ENCODE results near the gene TGFB2. TPM values are rescaled to one million over a fixed set of nuclear protein-coding genes. Genes with fewer than 3 reads are reported as not detected.

The TGFB2 gene
- total and polyA plus RNA-seq, 2 donors (not counting 1 experiment from before 2014, with no cell fraction given), result 0.55 to 0.76 TPM

DNA sequence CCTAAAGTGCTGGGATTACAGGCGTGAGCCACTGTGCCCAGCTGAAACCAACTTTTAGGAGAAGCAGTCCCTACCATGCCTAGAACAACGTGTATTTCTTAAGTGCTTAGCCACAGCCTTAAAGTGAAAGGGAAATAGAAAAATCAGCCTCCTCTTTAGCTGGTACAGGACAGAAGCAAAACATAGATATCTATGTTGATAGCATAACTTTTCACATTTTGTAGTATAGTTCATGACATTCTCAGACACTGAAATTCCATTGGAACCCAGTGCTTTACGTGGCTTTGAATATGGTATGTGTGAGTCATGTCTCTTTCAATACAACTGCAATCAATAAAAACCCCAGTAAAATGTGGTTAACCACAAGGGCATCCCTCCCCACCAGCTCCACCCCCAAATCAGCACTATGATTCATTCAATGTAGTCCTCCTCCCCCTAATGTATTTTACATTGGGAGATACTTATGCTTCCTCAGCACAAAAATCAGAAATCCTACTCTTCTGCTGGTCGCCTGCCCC lies 32.1 kb downstream of the TGFB2 start:
- TF ChIP-seq, protein P1, sequence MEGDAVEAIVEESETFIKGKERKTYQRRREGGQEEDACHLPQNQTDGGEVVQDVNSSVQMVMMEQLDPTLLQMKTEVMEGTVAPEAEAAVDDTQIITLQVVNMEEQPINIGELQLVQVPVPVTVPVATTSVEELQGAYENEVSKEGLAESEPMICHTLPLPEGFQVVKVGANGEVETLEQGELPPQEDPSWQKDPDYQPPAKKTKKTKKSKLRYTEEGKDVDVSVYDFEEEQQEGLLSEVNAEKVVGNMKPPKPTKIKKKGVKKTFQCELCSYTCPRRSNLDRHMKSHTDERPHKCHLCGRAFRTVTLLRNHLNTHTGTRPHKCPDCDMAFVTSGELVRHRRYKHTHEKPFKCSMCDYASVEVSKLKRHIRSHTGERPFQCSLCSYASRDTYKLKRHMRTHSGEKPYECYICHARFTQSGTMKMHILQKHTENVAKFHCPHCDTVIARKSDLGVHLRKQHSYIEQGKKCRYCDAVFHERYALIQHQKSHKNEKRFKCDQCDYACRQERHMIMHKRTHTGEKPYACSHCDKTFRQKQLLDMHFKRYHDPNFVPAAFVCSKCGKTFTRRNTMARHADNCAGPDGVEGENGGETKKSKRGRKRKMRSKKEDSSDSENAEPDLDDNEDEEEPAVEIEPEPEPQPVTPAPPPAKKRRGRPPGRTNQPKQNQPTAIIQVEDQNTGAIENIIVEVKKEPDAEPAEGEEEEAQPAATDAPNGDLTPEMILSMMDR (IDR thresholded peaks at IDR 0.05), result no peak
- TF ChIP-seq EZH2 (IDR thresholded peaks at IDR 0.05; ENCODE audit: borderline replicate concordance, insufficient read depth, low read depth, low read length, poor library complexity, severe bottlenecking), result no peak
- CTCF ChIA-PET, result interaction anchor here (0.6 kb wide), 1 partner anchor 141 kb away, joined by 4 read pairs; no protein-coding TSS in a partner anchor
- H3K36me3 ChIP-seq (replicated peaks in 1 of 2; ENCODE audit: control extremely low read depth in 1 of 2, control insufficient read depth in 1 of 2, extremely low read depth in 1 of 2, insufficient read depth in 2 of 2, low read length in 1 of 2), result no peaks in the 10 kb centered on the region
- H3K4me2 ChIP-seq (replicated peaks; ENCODE audit: low read depth, low read length, poor library complexity, severe bottlenecking), result peak overlapping the region; percentile 5
- no peak overlapping the region for H3K27ac ChIP-seq (ENCODE audit: low read length in 2 of 2)
- H3K27me3 ChIP-seq (replicated peaks in 1 of 4; ENCODE audit: control extremely low read depth in 1 of 4, control insufficient read depth in 3 of 4, insufficient read depth in 4 of 4, low read length in 3 of 4), result no peaks in the 10 kb centered on the region
- ATAC-seq (ENCODE audit: low read depth) (peak; percentile 81), DNase-seq (peak; percentile 24)
- Mint-ChIP-seq H3K9me3 (ENCODE audit: insufficient read depth) (no peaks in the 10 kb centered on the region), H3K27ac (no peak overlapping the region), H3K4me3 (peak overlapping the region; percentile 2), H3K27me3 (peaks cover 4% of the 10 kb centered on the region), H3K4me1 (peaks cover 11% of the 10 kb centered on the region)
- no peak overlapping the region for H3K4me3 ChIP-seq (ENCODE audit: control extremely low read depth in 1 of 5, extremely low read depth in 1 of 5, insufficient read depth in 1 of 5, low read depth in 2 of 5, low read length in 4 of 5)
- 66% methylated on average over 2 of the region's 4 CpGs for WGBS (ENCODE audit: insufficient coverage)
- H4K20me1 ChIP-seq (ENCODE audit: control insufficient read depth, insufficient read depth, low read length, poor library complexity, severe bottlenecking), result no peaks in the 10 kb centered on the region
- no peaks in the 10 kb centered on the region for H3K9me3 ChIP-seq (ENCODE audit: control extremely low read depth in 1 of 3, control insufficient read depth in 2 of 3, insufficient read depth in 1 of 3, low read length in 2 of 3)
- intact Hi-C loops (cut with micrococcal nuclease), result no loop called here
- no peak overlapping the region for H2AFZ ChIP-seq (ENCODE audit: insufficient read depth, low read depth, low read length, poor library complexity, severe bottlenecking)
- H3K9ac ChIP-seq (ENCODE audit: low read length), result no peak overlapping the region
- POLR2A ChIA-PET, result interaction anchor here (0.5 kb wide), 1 partner anchor 1567 kb away, joined by 3 read pairs; no protein-coding TSS in a partner anchor
- H3K79me2 ChIP-seq (ENCODE audit: control insufficient read depth, insufficient read depth, low read length), result no peaks in the 10 kb centered on the region
- H3K4me1 ChIP-seq (ENCODE audit: control insufficient read depth in 2 of 2, insufficient read depth in 2 of 2, low read length in 2 of 2), result peaks cover 5 to 7% of the 10 kb centered on the region in 2 donors

DNA sequence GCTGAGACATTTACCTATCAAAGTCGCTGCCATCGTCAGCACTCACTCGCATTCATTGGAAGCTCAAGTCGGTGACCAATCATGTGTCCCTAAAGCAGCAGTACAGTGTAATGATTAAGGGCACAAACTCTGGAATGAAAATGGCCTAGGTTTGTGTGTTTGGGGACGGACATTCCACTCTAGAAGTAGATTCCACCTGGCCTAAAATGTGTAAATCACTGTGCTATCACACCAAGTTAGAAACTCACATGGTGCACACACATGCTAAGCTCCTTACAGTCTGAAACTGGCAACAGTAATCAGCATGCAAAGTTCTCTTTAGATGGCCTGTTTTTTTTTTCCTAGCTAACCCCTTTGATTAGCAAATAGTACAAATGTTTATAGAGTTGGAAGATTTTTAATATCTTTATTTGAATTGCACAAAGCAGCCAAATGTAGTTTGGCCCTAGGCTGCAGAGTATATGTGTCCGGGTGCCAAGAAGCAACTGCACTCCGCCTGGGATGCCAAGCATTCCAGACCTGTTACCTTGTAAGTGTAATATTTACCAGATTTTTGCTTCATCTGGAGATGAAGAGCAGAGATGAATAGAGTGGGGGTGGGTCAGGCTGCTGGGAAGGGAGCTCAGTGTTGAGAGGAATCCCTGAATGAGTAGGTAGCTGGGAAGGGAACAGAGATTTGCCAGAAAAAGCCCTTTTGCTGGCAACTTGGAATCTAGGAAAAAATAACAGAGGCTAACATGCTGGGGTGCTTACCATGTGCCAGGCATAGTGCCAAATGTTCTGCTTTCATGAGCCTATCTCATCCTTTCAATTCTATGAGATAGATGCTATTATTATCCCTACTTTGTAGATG lies 35.2 kb downstream of the TGFB2 start:
- CTCF ChIA-PET, result interaction anchor here (0.7 kb wide), 1 partner anchor 589 kb away, joined by 3 read pairs; no protein-coding TSS in a partner anchor
- no peaks in the 10 kb centered on the region for H3K27me3 ChIP-seq (replicated peaks in 1 of 4; ENCODE audit: control extremely low read depth in 1 of 4, control insufficient read depth in 3 of 4, insufficient read depth in 4 of 4, low read length in 3 of 4)
- no peak overlapping the region for H3K4me2 ChIP-seq (replicated peaks; ENCODE audit: low read depth, low read length, poor library complexity, severe bottlenecking)
- H3K79me2 ChIP-seq (ENCODE audit: control insufficient read depth, insufficient read depth, low read length), result no peaks in the 10 kb centered on the region
- no peak overlapping the region for H3K9ac ChIP-seq (ENCODE audit: low read length)
- no peak overlapping the region for H2AFZ ChIP-seq (ENCODE audit: insufficient read depth, low read depth, low read length, poor library complexity, severe bottlenecking)
- H3K4me3 Mint-ChIP-seq, result no peak overlapping the region
- H3K4me1 Mint-ChIP-seq, result peaks cover 11% of the 10 kb centered on the region
- no peak overlapping the region for H3K27ac Mint-ChIP-seq
- H3K9me3 Mint-ChIP-seq (ENCODE audit: insufficient read depth), result no peaks in the 10 kb centered on the region
- intact Hi-C loops (cut with micrococcal nuclease), result no loop called here
- no peak overlapping the region for H3K27ac ChIP-seq (ENCODE audit: low read length in 2 of 2)
- no peaks in the 10 kb centered on the region for H4K20me1 ChIP-seq (ENCODE audit: control insufficient read depth, insufficient read depth, low read length, poor library complexity, severe bottlenecking)
- DNase-seq (no peak), ATAC-seq (ENCODE audit: low read depth) (no peak)
- H3K9me3 ChIP-seq (ENCODE audit: control extremely low read depth in 1 of 3, control insufficient read depth in 2 of 3, insufficient read depth in 1 of 3, low read length in 2 of 3), result no peaks in the 10 kb centered on the region
- no peak overlapping the region for H3K4me3 ChIP-seq (ENCODE audit: control extremely low read depth in 1 of 5, extremely low read depth in 1 of 5, insufficient read depth in 1 of 5, low read depth in 2 of 5, low read length in 4 of 5)
- H3K36me3 ChIP-seq (replicated peaks in 1 of 2; ENCODE audit: control extremely low read depth in 1 of 2, control insufficient read depth in 1 of 2, extremely low read depth in 1 of 2, insufficient read depth in 2 of 2, low read length in 1 of 2), result no peaks in the 10 kb centered on the region
- H3K4me1 ChIP-seq (ENCODE audit: control insufficient read depth in 2 of 2, insufficient read depth in 2 of 2, low read length in 2 of 2), result peaks cover 5 to 7% of the 10 kb centered on the region in 2 donors
- peaks cover 8% of the 10 kb centered on the region for H3K27me3 Mint-ChIP-seq
- 96% methylated on average over 6 of the region's 7 CpGs for WGBS (ENCODE audit: insufficient coverage)
- TF ChIP-seq, protein P1 (IDR thresholded peaks at IDR 0.05), result no peak
- TF ChIP-seq EZH2 (IDR thresholded peaks at IDR 0.05; ENCODE audit: borderline replicate concordance, insufficient read depth, low read depth, low read length, poor library complexity, severe bottlenecking), result no peak
- POLR2A ChIA-PET, result no interaction called here
